ENCODE data around the gene WNT8A. TPM values are rescaled to one million over a fixed set of nuclear protein-coding genes. Genes with fewer than 3 reads are reported as not detected.

The WNT8A gene
- total and polyA plus RNA-seq, 7 donors = not detected

DNA sequence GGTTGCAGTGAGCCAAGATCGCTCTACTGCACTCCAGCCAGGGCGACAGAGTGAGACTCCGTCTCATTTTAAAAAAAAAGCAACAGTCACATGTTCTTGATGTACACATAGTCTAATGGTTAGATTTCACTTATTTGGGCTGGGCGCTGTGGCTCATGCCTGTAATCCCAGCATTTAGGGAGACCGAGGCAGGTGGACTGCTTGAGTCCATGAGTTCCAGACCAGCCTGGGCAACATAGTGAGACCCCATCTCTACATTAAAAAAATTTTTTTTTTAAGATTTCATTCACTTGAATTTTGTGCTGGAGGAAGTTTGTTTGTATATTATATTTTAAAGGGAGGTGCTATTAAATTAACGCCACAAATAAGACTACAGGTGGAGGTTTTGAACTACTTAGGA, 21.9 kb downstream of the WNT8A start:
- Histone ChIP-seq H3K4me1 (peaks cover 0 to 5% (median 2%) of the 10 kb centered on the region in 4 donors), H3K27me3 (no peaks in the 10 kb centered on the region), H3K36me3 (no peaks in the 10 kb centered on the region), H3K27ac (no peak overlapping the region), H3K9me3 (no peaks in the 10 kb centered on the region), H3K4me3 (no peak overlapping the region)
- intact Hi-C loops (cut with DNase I) = no loop called here
- WGBS, 2 donors = 92 to 93% methylated on average over 6 of the region's 6 CpGs
- TF ChIP-seq POLR2A (IDR thresholded peaks at IDR 0.05) (no peak), POLR2AphosphoS5 (IDR thresholded peaks at IDR 0.05) (no peak), EP300 (IDR thresholded peaks at IDR 0.05) (no peak)
- TF ChIP-seq, protein P1, sequence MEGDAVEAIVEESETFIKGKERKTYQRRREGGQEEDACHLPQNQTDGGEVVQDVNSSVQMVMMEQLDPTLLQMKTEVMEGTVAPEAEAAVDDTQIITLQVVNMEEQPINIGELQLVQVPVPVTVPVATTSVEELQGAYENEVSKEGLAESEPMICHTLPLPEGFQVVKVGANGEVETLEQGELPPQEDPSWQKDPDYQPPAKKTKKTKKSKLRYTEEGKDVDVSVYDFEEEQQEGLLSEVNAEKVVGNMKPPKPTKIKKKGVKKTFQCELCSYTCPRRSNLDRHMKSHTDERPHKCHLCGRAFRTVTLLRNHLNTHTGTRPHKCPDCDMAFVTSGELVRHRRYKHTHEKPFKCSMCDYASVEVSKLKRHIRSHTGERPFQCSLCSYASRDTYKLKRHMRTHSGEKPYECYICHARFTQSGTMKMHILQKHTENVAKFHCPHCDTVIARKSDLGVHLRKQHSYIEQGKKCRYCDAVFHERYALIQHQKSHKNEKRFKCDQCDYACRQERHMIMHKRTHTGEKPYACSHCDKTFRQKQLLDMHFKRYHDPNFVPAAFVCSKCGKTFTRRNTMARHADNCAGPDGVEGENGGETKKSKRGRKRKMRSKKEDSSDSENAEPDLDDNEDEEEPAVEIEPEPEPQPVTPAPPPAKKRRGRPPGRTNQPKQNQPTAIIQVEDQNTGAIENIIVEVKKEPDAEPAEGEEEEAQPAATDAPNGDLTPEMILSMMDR (IDR thresholded peaks at IDR 0.05) = no peak
- no peak for DNase-seq

DNA sequence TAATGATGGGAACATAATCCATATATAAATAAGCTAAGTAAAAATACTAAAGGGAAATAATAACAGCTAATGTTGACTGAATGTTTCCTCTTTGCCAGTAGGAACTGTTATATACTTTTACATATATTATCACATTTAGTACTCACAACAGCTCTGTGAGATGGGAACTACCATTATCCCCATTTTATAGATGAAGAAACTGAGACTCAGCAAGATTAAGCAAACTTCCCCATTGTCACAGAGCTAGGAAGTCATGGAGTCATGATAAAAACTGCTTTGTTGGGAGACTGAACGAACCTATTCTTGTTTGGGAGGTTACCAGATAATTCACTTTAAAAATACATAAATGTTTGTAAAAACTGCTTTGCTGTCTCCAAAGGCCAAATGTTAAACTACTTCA, 23.4 kb downstream of the WNT8A start:
- WGBS, 2 donors = 58 to 73% methylated on average over 1 of the region's 1 CpG
- Histone ChIP-seq H3K4me1 (peaks cover 0 to 19% (median 10%) of the 10 kb centered on the region in 4 donors), H3K27ac (no peak overlapping the region), H3K9me3 (no peaks in the 10 kb centered on the region), H3K36me3 (no peaks in the 10 kb centered on the region), H3K27me3 (no peaks in the 10 kb centered on the region), H3K4me3 (no peak overlapping the region)
- no peak for TF ChIP-seq EP300 (IDR thresholded peaks at IDR 0.05)
- no peak for TF ChIP-seq POLR2A (IDR thresholded peaks at IDR 0.05)
- TF ChIP-seq, protein P1 (IDR thresholded peaks at IDR 0.05) = no peak
- no peak for TF ChIP-seq POLR2AphosphoS5 (IDR thresholded peaks at IDR 0.05)
- intact Hi-C loops (cut with DNase I) = no loop called here
- DNase-seq = no peak

DNA sequence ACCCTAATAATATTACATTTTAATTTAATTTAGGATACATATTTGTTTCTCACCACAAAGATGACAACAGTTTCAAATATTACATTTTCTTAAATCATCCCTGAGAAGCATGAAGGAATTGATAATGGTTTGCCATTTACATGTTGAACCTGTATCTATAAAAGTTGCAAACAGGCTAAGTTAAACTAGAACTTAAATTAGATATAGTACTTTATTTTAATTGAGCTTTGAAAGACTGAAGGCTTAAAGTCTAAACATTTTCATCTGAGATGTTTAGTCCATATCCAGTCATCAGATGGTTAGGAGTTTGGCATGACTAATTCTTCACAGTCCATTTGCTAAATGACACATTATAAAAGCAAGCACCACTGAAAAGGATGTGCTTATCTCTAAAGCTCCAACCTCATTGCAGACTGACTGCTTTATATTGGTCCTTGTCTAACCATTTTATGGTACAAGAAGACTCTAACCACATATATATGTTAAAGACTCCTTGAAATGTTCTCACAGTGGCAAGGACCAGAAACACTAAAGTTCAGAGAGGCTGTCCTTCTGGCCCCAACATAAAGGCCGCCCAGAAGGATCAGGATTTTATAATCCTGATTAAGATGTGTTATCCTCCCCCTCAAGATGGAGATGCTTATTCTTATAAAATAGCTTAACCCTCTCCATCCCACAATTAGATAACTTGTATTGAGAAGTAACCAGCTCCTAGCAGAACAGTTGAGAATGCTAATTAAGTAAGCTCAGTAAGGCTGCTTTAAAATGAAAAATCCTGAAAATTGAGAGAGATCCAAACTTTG, 25.8 kb downstream of the WNT8A start:
- TF ChIP-seq POLR2A (IDR thresholded peaks at IDR 0.05) = no peak
- no peak for TF ChIP-seq POLR2AphosphoS5 (IDR thresholded peaks at IDR 0.05)
- TF ChIP-seq, protein P1 (IDR thresholded peaks at IDR 0.05) = no peak
- no peak for TF ChIP-seq EP300 (IDR thresholded peaks at IDR 0.05)
- Histone ChIP-seq H3K4me3 (no peak overlapping the region), H3K9me3 (no peaks in the 10 kb centered on the region), H3K27ac (no peak overlapping the region), H3K4me1 (peaks cover 0 to 24% (median 15%) of the 10 kb centered on the region in 4 donors), H3K27me3 (no peaks in the 10 kb centered on the region), H3K36me3 (no peaks in the 10 kb centered on the region)
- WGBS, 2 donors = 76 to 83% methylated on average over 1 of the region's 1 CpG
- intact Hi-C loops (cut with DNase I) = no loop called here
- DNase-seq = no peak

DNA sequence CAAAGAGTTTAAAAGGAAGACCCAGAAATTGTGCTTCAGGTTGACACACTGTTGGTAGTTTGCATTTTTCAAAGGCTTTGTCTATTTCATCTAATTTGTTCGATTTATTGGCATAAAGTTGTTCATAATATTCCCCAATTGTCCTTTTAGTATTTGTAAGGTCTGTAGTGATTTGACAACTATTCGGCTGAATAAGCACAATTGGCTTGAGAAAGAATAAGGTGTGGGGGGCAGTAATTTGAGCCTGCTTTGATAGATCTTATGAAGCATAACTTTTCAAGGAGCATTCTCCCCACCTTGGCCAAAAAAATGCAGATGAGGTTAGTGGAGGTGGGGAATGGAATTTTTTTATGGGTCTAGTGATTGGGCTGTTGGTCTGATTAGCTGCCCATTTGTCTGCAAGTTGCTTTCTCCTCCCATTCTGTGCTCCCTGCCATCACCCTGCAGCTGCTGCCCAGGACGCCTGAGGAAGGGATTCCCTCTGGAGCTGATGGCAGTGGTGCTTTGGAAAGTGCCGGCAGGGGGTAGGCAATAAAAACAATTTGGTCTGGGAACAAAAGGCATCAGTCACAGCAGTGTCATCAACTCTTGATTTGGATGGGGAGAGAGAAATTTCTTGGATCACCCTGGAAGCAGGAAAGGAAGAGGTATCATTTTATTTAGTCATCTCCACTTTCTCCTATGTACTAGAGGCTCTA, 26.6 kb downstream of the WNT8A start:
- Histone ChIP-seq H3K27me3 (no peaks in the 10 kb centered on the region), H3K27ac (peak overlapping the region in 1 of 4 donors; percentile 50), H3K9me3 (no peaks in the 10 kb centered on the region), H3K4me1 (peaks cover 0 to 24% (median 15%) of the 10 kb centered on the region in 4 donors), H3K36me3 (no peaks in the 10 kb centered on the region), H3K4me3 (peak overlapping the region in 1 of 4 donors; percentile 8)
- WGBS, 2 donors = 63 to 68% methylated on average over 4 of the region's 4 CpGs
- TF ChIP-seq POLR2AphosphoS5 (IDR thresholded peaks at IDR 0.05) = no peak
- no peak for TF ChIP-seq EP300 (IDR thresholded peaks at IDR 0.05)
- TF ChIP-seq POLR2A (IDR thresholded peaks at IDR 0.05) = no peak
- TF ChIP-seq, protein P1 (IDR thresholded peaks at IDR 0.05) = no peak
- DNase-seq = no peak
- intact Hi-C loops (cut with DNase I) = no loop called here
